Activated CD4-positive, alpha-beta T cell treated with anti-CD3 and anti-CD28 coated beads, Interleukin-2, Interleukin-6, amounts not matched to agents 100 ng/mL and 50 ng/mL, durations not matched to agents 16 hours and 8 hours (primary cell): ENCODE measurements around the gene PFKFB4.
A peak's percentile ranks its signal among the peaks of the same experiment; 100 is the strongest.
"Not testable (repeated sequence)": the region's sequence is repeated elsewhere in the genome, so short reads cannot be mapped to it uniquely, and the experiment has no call there.

Experiments
- DNase-seq: peaks from one replicate; pipeline ENCODE4 v3.0.0-alpha.2; 2020

The PFKFB4 gene

DNA sequence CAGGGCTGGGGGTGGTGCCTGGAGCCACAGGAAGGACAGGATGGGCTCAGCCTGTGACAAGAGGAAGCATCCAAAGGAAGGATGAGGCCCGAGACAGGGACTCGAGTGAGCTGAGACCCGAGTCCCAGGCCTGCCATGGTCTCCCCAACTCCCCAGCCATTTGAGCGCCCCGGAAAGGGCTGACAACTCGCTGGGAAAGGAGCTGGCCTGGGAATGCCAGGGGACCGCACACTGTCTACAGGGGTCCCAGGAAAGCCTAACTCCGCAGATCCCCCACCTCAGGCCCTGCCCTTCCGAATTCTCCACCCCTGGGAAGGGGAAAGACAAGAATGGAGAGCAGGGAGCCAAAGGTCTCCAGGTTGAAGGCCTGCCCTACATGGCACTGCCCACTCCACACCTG is 31.6 kb downstream of the PFKFB4 start:
- DNase-seq: no peak

DNA sequence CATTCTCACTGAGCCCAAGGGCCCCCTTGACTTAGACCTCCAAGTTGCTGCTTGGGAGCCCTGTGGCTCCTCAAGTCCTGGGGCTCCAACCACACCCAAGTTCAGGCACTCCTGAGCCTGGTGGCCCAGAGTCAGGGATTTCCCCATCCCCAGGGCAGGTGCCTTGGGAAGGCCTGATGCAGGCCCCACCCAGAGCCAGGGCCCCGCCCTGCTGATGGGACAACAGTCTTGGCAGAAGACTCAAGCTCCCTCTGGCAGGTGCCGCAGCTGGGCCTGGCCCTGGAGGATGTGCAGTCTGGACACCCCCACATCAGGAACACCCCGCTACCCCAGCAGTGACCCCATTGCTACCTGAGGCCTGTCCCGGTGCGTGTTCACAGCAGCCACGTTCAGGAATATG is 35.0 kb downstream of the PFKFB4 start:
- no peak for DNase-seq

DNA sequence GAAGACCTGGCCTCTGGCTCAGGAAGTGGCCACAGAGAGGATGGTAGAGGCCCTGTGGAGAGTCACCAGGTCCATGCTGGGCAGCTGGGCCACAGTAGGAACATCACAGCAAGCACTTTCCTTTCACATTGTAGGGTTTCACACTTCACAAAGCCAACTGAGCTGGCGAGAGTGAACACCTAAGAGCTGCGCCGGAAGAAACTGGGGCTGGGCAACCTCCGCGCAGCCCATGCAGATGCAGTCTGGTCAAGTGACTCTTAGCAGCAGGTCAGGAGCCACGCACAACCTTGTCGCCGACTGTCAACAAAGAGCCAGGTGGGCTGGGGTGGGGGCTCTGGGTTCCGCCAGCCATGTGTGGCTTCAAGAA is 37.3 kb downstream of the PFKFB4 start:
- no peak for DNase-seq

DNA sequence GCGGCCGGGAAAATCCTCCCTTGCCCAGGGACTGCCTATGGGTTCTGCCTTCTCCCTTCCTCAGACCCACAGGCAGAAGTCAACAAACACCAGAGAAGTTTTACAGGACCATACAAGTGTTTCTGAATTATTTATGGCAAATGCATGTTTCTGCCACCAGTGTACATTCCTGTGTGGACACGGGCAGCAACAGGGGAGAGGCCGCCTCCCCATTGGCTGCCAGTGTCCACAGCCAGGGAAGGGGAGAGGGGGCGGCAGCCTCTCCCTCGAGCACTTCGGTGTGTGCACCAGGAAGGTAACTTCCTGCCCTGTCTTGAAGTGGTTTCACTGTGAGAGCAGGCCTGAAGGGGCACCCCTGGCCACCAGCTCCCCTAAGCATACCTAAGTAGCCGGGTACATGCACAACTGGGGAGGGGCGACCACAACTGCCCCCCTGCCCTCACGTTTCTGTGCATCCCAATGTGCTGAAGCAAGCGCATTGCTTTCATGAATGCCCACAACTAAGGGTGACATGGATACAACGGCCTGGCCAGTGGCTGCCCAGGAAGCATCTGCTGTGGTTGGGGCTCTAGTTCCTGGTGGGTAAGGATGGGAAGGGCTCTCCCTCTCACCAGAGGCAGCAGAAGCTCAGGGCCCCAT is 37.8 kb downstream of the PFKFB4 start:
- DNase-seq: no peak

DNA sequence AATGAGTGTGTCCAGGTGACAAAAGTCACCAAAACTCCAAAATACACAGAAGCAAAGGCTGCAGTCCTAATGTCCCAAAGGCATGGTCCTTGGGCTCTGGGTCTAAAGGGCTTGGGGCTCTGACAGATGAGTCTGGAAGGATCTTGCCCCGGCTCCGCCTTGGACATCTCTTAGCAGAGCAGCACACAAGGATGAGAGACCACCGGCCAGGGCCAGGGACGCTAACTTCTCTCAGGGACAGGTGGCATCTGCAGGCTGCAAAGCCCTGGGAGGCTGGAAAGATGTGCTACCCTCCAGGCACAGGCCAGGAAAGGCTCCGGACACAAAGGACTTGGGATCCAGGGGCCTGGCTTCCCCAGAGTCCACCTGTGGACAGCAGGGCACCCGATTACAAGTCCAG is 38.5 kb downstream of the PFKFB4 start:
- no peak for DNase-seq

DNA sequence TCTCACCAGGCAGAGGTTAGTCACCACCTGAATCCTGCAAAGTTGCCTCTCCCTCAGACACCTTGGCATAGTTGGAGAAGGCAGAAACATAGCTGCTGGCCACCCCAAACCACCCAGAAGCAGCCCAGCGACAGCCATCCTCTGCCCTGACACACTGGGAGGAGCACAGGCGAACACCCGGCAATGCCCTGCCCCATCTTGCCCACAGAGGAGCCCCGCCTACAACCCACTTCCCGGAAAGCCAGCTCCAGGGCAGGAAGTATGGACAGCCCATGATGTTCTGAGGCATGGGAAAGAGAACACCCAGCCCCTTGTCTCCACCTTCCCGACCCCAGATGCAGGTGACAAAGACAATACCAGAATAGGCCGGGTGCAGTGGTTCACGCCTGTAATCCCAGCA is 40.0 kb downstream of the PFKFB4 start:
- peak; percentile 48 for DNase-seq

DNA sequence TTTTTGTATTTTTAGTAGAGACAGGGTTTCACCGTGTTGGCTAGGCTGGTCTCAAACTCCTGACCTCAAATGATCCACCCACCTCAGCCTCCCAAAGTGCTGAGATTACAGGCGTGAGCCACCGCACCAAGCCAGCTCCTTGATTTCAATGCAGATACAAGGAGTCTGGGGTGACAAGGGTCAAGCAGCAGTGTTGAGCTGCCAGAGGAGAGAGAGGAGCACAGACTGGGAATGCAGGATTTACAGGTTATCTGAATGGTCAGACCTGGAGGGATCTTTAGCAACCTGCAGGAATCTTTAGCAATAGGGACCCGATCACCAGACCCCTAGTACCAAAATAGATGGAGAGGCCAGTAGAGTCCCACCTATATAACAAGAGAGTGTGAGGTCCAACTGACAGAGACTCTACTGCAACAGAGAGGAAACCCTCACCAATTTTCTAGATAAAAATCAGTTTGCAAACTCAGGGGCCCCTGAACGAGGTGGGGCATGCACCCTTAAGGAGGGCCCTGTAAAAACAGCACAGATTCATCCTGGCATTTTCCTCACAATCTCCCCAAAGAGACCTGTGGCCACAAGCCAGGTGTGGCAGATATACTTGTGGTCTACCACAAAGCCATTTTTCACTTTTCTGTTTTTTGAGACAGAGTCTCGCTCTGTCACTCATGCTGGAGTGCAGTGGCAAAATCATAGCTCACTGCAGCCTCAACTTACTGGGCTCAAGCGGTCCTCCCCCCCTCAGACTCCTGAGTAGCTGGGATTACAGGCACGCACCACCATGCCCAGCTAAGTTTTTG is 42.0 kb downstream of the PFKFB4 start:
- peak; percentile 67 for DNase-seq

DNA sequence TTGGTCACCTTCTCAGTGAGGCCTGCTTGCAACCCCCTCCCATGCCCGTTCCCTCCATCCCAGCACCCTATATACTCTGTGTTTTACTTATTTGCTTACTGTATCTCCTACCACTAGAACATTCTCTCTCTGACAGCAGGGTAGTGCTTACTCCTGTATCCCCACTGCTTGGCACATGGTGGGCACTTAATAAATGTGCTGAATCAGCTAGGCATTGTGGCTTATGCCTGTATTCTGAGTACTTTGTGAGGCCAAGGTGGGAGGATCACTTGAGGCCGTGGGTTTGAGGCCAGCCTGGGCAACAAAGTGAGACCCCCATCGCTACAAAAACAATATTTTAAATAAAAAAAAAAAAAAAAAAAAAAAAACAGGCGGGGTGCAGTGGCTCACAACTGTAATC is 45.1 kb downstream of the PFKFB4 start:
- DNase-seq: no peak

DNA sequence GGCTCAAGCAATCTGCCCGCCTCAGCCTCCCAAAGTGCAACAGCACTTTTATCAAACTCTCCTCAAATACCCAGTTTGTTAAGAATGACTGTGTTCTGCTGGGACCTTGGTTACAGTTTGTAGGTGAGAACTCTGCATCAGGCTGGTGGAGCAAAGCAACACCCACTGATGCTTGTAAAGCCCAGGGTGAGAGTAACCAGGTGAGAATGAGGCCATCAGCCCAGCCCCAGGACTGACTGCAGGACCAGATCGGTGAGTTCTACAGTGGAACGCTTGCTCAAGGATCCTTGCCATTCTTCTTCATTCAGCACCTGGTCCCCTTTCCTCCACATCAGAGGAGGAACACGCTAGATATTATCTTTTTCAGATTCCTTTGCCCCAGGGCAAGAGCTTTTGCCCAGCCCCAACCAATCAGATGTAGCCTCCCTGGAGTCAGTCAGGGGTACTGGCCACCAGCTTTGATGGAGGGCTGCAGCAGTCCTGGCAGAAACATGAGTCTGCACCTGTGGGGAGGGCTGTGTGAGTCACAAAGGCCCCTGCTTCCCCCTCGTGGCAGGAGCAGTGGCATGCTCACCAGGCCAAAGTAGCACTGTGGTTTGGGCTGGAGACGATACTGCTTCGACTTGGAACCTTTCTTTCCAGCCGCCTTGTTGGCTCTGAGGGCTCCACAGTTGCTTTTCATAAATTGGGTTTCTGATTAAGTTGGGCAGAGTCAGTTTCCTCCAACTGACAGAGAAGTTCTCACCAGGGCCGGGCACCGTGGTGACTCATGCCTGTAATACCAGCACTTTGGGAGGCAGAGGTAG is 49.1 kb downstream of the PFKFB4 start:
- peak; percentile 82 for DNase-seq

DNA sequence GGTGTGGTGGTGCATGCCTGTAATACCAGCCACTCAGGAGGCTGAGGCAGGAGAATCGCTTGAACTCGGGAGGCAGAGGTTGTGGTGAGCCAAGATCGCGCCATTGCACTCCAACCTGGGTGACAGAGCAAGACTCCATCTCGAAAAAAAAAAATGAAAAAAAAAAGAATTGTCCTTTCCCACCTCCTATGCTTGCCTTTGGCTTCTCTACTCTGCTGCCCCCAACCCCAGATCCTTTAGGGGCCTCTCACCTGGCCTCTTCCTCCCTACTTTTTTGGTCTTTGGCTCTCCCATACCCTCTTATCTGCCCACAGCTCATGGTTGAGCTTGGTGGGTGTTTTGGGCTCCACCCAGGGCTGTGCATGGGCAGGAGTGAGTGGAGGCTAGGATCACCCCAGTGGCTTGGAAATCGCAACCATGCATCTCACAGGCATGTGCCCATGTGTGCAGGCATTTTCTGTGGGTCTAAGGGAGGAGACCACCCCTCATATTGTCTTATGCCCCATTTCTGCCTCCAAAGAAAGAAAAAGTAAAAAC is 50.6 kb downstream of the PFKFB4 start:
- no peak for DNase-seq

DNA sequence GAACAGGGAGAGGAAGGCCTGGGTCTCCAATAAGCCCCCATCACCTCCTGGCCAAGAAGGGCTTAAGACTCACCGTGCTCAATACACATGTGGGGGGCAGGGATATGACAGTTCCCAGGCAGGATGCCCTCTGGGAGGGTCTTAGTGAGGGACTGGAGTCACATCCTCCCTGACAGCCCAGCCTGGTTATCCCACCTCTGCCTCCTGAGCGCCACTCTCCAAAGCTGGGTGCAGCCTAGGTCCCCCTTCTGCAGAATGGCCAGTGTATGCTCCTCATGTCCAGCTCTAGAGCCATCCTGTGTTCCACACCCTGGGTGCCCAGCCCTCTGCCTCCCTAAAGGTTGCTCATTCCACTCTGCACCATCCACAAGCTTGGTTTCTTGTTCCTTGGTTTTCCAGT is 51.5 kb downstream of the PFKFB4 start:
- DNase-seq: no peak

DNA sequence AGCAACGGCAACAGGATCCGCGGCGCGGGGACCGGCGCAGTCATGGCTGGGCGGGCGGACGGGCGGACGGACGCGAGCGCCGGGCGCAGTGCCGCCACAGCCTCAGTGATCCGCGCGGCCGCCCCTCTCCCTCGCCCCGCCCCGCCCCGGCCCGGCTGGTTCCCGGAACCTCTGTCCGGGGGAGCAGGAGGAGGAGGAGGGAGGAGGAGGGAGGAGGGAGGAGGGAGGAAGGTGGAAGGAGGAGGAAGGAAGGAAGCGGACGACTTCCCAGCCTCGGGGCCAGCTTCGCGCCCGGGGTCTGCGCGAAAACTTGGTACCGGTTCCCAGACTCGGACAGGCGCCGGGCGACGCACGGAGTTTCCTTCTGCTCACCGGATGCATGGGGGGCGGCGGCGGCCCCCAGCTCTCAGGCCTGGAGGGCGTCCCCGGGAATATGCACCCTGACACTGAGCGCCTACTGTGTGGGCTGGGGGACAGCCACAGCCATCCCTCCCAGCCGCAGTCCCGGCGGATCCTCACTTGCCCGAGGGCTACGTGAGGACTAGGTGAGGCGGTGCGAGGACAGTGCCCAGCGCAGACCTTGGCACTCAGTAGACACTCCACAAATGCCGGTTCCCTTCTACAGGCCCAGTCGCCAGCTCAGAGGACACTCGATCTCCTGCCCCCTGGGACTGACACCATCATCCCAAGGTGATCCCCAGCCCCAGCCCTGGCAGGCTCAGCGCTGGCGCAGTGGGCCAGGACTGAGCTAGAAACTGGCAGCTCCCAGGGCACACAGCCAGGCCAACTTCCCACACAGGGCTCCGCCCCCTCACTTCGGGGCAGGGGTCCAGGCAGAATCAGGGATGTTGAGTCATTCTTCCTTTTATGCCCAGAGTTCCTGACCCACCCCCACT is 52.3 kb downstream of the PFKFB4 start, which contains the start of gene SHISA5:
Gene SHISA5, minus strand, starts transcription at position 124 of the 896 bp plus-strand sequence. Its CDS starts 80 bp downstream, at position 44.
- peak; percentile 78 for DNase-seq

DNA sequence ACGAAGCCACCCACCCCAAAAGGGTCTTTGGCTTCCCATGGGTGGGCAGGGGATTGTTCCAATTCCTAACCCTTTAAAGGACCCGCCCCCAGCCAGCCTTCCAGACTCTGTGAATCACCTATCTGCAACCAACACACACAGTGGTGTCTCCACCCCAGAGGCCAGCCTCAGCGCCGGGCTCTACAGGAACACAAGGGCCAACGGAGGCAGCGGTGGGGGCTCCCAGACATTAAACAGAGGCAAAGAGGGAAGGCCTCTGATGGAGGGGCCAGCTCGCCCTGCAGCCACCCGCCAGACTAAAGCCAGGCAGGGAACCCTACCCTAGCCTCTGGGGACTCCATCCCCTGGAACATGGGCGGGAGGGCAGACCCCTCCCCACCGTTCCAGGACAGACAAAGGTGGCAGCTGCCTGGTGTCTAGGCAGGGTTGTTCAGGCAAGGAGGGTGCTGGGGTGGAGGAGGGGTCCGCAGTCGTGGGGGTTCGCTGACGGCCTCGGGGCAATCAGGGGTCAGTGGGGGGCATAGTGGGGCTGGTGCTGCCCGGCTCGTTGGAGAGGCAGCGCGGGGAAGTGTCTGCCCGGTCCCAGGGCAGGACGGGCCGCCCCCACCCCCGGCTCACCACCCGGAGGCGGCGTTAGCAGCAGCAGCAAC is 53.1 kb downstream of the PFKFB4 start:
- no peak for DNase-seq

DNA sequence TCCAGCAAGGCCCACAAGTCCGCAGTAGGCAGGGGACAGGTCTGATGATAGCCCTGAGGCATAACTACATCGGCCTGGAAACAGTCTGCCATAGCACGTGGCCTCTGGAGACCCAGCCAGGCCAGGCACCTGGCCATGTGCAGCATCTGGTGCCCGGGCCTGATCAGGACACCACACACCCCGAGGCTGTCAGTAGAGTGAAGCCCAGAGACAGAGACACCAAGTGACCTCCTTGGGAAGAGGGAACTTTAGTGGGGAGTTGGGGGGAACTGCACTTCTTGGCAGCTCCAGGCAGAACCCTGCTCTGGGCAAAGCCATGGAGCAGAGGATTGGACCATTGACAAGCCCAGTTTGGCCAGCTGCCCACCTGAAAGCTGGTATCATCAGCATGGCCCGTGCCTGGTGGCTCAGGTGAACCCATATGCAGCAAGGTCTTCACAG is 53.9 kb downstream of the PFKFB4 start:
- DNase-seq: no peak

DNA sequence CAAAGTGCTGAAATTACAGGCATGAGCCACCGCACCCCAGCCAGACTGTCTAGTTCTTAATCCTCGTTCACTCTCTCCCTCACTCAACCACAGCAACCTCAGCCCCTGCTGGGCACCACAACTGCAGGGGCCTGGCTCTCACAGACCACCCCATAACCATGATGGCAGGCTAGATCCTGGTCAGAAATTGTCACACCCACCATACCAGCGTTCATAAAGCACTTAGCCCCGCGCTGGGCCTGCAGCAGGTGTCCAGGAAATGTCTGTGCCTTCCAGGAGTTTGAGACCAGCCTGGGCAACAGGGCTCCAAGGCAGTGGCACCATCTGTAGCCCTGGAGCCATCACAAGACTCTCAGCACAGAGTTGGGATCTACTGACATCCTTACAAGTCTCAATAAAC is 54.5 kb downstream of the PFKFB4 start:
- no peak for DNase-seq

DNA sequence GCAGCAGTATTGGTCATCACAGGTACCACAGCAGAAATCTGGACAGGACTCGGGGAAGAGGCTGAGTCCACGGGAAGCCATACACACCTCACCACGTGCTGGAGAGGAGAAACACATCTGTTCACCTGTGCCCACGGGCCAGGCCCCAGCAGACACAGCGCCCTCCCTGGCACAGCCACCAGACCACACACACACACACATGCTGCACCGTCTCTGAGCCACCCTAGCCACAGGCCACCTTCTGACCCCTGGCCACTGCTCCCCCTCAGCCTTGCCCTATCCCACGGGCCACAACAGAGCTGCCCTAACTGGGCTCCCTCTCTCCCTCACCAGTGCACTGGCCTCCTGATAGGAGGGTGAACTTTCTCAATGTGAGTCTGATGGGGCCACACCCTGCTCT is 55.4 kb downstream of the PFKFB4 start:
- no peak for DNase-seq

DNA sequence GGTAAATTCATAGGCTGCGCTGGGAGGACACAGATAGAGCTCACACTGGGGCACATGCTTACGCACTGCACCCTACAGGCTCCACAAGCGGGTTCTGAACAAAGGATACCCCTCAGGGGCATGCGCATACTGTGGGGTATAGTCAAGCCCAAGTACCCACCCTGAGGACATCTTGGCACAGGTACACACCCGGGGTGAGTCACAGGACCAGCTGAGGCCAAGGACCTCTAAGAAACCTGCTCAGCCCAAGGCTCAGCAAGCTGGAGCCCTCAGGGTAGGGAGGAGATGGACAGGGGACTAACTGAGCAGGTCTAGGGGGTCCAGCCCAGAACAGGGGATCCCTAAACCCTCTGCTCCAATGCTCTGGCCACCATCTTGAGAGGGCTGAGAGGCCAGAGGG is 55.9 kb downstream of the PFKFB4 start:
- DNase-seq: no peak

DNA sequence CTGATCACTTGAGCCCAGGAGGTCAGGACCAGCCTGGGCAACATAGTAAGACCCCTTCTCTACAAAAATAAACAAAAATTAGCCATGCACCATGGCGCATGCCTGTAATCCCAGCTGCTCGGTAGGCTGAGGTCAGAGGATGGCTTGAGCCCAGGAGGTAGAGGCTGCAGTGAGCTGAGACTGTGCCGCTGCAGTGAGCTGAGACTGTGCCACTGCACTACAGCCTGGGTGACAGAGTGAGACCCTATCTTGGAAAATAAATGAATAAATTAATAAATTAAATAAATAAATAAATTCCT is 63.5 kb downstream of the PFKFB4 start:
- no peak for DNase-seq

DNA sequence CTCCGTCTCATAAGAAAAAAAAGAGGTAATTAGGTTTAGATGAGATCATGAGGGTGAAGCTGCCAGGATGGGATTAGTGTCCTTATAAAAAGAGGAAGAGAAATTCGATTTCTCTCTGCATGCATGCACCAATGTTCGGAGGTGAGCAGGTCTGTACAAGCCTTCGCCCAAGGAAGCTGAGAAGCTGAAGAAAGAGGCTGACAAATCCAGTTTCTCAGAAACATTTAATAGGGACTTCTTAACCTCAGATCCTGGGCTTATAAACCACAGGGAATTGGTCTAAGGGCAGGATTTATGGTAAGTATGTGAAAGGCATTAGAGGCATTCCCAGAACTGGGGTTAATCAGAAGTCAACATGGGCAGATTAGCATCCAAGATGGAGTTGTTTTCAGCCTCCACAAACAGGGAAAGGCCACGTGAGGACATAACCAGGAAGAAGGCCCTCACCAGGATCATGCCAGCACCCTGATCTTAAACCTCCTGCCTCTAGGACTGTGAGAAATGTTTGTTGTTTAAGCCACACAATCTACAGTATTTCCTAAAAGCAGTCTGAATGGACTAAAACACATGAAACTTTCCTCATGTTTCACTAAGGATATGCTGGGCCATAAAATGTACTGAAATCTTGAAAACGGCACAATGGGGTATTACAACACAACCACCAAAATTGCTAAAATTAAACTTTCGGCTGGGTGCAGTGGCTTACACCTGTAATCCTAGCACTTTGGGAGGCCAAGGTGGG is 64.0 kb downstream of the PFKFB4 start:
- DNase-seq: no peak

DNA sequence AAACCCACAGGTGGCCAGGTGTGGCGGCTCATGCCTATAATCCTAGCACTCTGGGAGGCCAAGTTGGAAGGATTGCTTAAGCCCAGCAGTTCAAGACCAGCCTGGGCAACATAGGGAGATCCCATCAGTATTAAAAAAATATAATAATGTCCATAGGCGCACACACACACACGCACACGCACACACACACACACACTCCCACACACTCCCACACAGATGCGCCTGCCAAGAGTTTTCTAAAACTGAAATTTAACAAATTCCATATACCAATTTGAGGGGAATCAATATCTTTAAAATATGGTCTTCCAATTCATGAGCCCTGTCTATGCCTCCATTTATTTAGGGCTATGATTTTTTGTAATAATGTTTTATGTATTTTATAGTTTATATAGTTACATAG is 69.7 kb downstream of the PFKFB4 start:
- no peak for DNase-seq

DNA sequence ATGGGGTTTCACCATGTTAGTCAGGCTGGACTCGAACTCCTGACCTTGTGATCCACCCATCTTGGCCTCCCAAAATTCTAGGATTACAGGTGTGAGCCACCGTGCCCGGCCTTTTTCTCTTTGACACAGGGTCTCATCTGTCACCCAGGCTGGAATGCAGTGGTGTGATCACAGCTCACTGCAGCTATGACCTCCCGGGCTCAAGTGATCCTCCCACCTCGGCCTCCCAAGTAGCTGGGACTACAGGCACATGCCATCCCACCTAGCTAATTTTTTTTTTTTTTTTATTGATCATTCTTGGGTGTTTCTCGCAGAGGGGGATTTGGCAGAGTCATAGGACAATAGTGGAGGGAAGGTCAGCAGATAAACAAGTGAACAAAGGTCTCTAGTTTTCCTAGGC is 73.8 kb downstream of the PFKFB4 start:
- DNase-seq: not testable (repeated sequence)
